WI38 (cell line): ENCODE measurements around the gene AKR1A1.

Source experiments
- H3K4me3 ChIP-seq: 2 replicates; pipeline ENCODE4 v1.5.1; 2011; ENCODE audit warnings: low read depth, mild to moderate bottlenecking, control low read depth, low read length
- CTCF ChIP-seq: IDR thresholded peaks from 2 replicates; pipeline ENCODE4 v1.5.1; 2012; ENCODE audit warnings: low read depth, mild to moderate bottlenecking, control low read depth, low read length

The AKR1A1 gene

GRCh38 chr1:45567911-45568310, 17.3 kb downstream of the AKR1A1 start:
- TF ChIP-seq CTCF: no peak
- H3K4me3 ChIP-seq: no peak overlapping the region

- H3K4me3 ChIP-seq: no peak overlapping the region
- TF ChIP-seq CTCF: no peak
Observed at GRCh38 chr1:45568421-45568820, 17.8 kb downstream of the AKR1A1 start.

- no peak for TF ChIP-seq CTCF
Observed at GRCh38 chr1:45569571-45569961, 18.9 kb downstream of the AKR1A1 start.

GRCh38 chr1:45569962-45570581, 19.4 kb downstream of the AKR1A1 start:
- TF ChIP-seq CTCF: peak; percentile 94
- no peak overlapping the region for H3K4me3 ChIP-seq

More at GRCh38 chr1:45569571-45569961, 18.9 kb downstream of the AKR1A1 start:
- no peak overlapping the region for H3K4me3 ChIP-seq

- no peak for TF ChIP-seq CTCF
- H3K4me3 ChIP-seq: no peak overlapping the region
Observed at GRCh38 chr1:45570631-45571030, 20.0 kb downstream of the AKR1A1 start.

- TF ChIP-seq CTCF: no peak
- H3K4me3 ChIP-seq: no peak overlapping the region
Observed at GRCh38 chr1:45573231-45573804, 22.7 kb downstream of the AKR1A1 start.

- TF ChIP-seq CTCF: no peak
- no peak overlapping the region for H3K4me3 ChIP-seq
Observed at GRCh38 chr1:45574105-45574626, 23.5 kb downstream of the AKR1A1 start.
